GM12878 (cell line): ENCODE results near the gene RAD51B. TPM values are rescaled to one million over a fixed set of nuclear protein-coding genes. Genes with fewer than 3 reads are reported as not detected.

Experiments
- ATAC-seq: fragments of 200-7000 bp; cut with Tn5 transposase; 3 replicates; pipeline ENCODE4 v1.9.1; 2020; ENCODE audit warnings: mild to moderate bottlenecking, moderate library complexity
- BruUV-seq: library from RNA; stranded (reverse); fragments of 400-500 nt; replicated peaks from 2 replicates; lab custom pipeline; 2021; lab: Mats Ljungman, UMichigan
- CTCF ChIA-PET: fragments of 300-600 bp; sonication (Branson Sonifier 250); formaldehyde crosslinking; extraction: SDS; loops from one replicate; lab custom pipeline; 2021; ENCODE audit warnings: inconsistent platforms; lab: Yijun Ruan, JAX
- POLR2A ChIA-PET: fragments of 350-600 bp; formaldehyde crosslinking; extraction: SDS; loops from one replicate; lab custom pipeline; 2021; ENCODE audit warnings: inconsistent platforms; lab: Charles Lee
- RAD21 ChIA-PET: fragments of 300-600 bp; sonication (Branson Sonifier 250); formaldehyde crosslinking; loops from one replicate; lab custom pipeline; 2023; ENCODE audit warnings: antibody characterized with exemption; ENCODE audit not compliant: unreplicated experiment; lab: Charles Lee
- SMC1A ChIA-PET: fragments of 300-600 bp; sonication (Branson Sonifier 250); formaldehyde crosslinking; loops from one replicate; lab custom pipeline; 2023; ENCODE audit not compliant: unreplicated experiment, uncharacterized antibody; lab: Charles Lee
- DNase-seq: peaks from one replicate; pipeline ENCODE4 v3.0.0-alpha.2; 2011; ENCODE audit warnings: low read depth, low spot score
- FAIRE-seq: peaks from 3 replicates; lab custom pipeline; 2011; peaks lifted over from hg19 to GRCh38; lab: Jason Lieb, UNC
- H2AFZ ChIP-seq: 2 replicates; pipeline ENCODE4 v1.6.0; 2011; ENCODE audit warnings: low read depth, low read length, control low read depth; ENCODE audit not compliant: control insufficient read depth
- H3K27ac ChIP-seq: 2 replicates; pipeline ENCODE4 v1.5.1; 2011; ENCODE audit warnings: control low read depth; ENCODE audit not compliant: control insufficient read depth, insufficient read depth
- H3K27me3 ChIP-seq, 2 experiments: replicated peaks in 1 of 2; 2 replicates each; pipeline versions ENCODE4 v1.6.0 to v1.6.1; 2011; ENCODE audit warnings: low read length in 1 of 2; ENCODE audit not compliant: control insufficient read depth in 2 of 2, insufficient read depth in 2 of 2
- H3K36me3 ChIP-seq, 2 experiments: 2 replicates each; pipeline ENCODE4 v1.5.1; 2011; ENCODE audit warnings: low read length in 1 of 2; ENCODE audit not compliant: control insufficient read depth in 2 of 2, insufficient read depth in 2 of 2
- H3K4me1 ChIP-seq: 2 replicates; pipeline ENCODE4 v1.6.1; 2011; ENCODE audit warnings: mild to moderate bottlenecking, low read length, moderate library complexity, mixed read lengths; ENCODE audit not compliant: control insufficient read depth, insufficient read depth
- H3K4me2 ChIP-seq: 2 replicates; pipeline ENCODE4 v1.6.0; 2011; ENCODE audit warnings: control low read depth; ENCODE audit not compliant: control insufficient read depth, insufficient read depth
- H3K4me3 ChIP-seq: fragments of 200-600 bp; sonication (generic); 2 replicates; pipeline ENCODE4 v1.5.1; 2016
- H3K79me2 ChIP-seq: 2 replicates; pipeline ENCODE4 v1.6.0; 2011; ENCODE audit warnings: low read length; ENCODE audit not compliant: control insufficient read depth, insufficient read depth
- H3K9ac ChIP-seq: 2 replicates; pipeline ENCODE4 v1.8.0; 2011; ENCODE audit warnings: low read length, control low read depth, mixed read lengths; ENCODE audit not compliant: control insufficient read depth, insufficient read depth
- H3K9me3 ChIP-seq: replicated peaks from 3 replicates; pipeline ENCODE4 v1.5.1; 2011; ENCODE audit warnings: mild to moderate bottlenecking, low read length; ENCODE audit not compliant: control insufficient read depth, insufficient read depth
- H4K20me1 ChIP-seq: 2 replicates; pipeline ENCODE4 v1.6.0; 2011; ENCODE audit not compliant: control insufficient read depth, insufficient read depth
- BCLAF1 ChIP-seq: fragments of 450-650 bp; IDR thresholded peaks from 2 replicates; pipeline ENCODE4 v1.6.1; 2017; ENCODE audit warnings: antibody characterized with exemption, mild to moderate bottlenecking, moderate library complexity
- E2F4 ChIP-seq: IDR thresholded peaks from 2 replicates; pipeline ENCODE4 v1.6.1; 2012; ENCODE audit warnings: low read depth, low read length, improper control_type of control experiment
- ESRRA ChIP-seq: IDR thresholded peaks from 2 replicates; pipeline ENCODE4 v1.6.1; 2012; ENCODE audit warnings: mild to moderate bottlenecking, low read length, improper control_type of control experiment
- FOXM1 ChIP-seq: IDR thresholded peaks from 2 replicates; pipeline ENCODE4 v1.6.1; 2012; ENCODE audit warnings: low read depth, mild to moderate bottlenecking, inconsistent platforms, low read length, moderate library complexity
- IKZF2 ChIP-seq, 2 experiments: fragments of 450-650 bp; IDR thresholded peaks; 2 replicates each; pipeline ENCODE4 v1.6.1; 2017; ENCODE audit warnings: mild to moderate bottlenecking in 2 of 2, moderate library complexity in 2 of 2
- JUNB ChIP-seq: IDR thresholded peaks from 2 replicates; pipeline ENCODE4 v1.6.1; 2016; ENCODE audit warnings: antibody characterized with exemption, mild to moderate bottlenecking
- POLR2A ChIP-seq: IDR thresholded peaks from 2 replicates; pipeline ENCODE4 v1.6.1; 2011; ENCODE audit warnings: low read depth, mild to moderate bottlenecking, low read length
- RUNX3 ChIP-seq: IDR thresholded peaks from 2 replicates; pipeline ENCODE4 v1.6.1; 2012; ENCODE audit warnings: low read length, inconsistent platforms
- SMAD1 ChIP-seq: fragments of 450-650 bp; IDR thresholded peaks from 2 replicates; pipeline ENCODE4 v1.6.1; 2018; ENCODE audit warnings: mild to moderate bottlenecking, low read depth; ENCODE audit not compliant: partially characterized antibody
- SPI1 ChIP-seq: IDR thresholded peaks from 2 replicates; pipeline ENCODE4 v1.6.1; 2011; ENCODE audit warnings: low read depth, mild to moderate bottlenecking, low read length, moderate library complexity, borderline replicate concordance; ENCODE audit not compliant: insufficient read depth
- STAT3 ChIP-seq: IDR thresholded peaks from 2 replicates; pipeline ENCODE4 v1.6.1; 2011; ENCODE audit warnings: low read depth, low read length, improper control_type of control experiment
- TAF1 ChIP-seq: IDR thresholded peaks from 2 replicates; pipeline ENCODE4 v1.6.1; 2011; ENCODE audit warnings: mild to moderate bottlenecking, low read depth, low read length, borderline replicate concordance
- TCF7 ChIP-seq: IDR thresholded peaks from 2 replicates; pipeline ENCODE4 v1.6.1; 2014; ENCODE audit warnings: antibody characterized with exemption, borderline replicate concordance
- WRNIP1 ChIP-seq: IDR thresholded peaks from 2 replicates; pipeline ENCODE4 v1.6.1; 2011; ENCODE audit warnings: low read depth, low read length, improper control_type of control experiment, borderline replicate concordance
- ZBED1 ChIP-seq: IDR thresholded peaks from 2 replicates; pipeline ENCODE4 v1.6.1; 2016; ENCODE audit warnings: borderline replicate concordance
- ZNF274 ChIP-seq: IDR thresholded peaks from one replicate; pipeline ENCODE4 v1.8.0; 2011; ENCODE audit not compliant: insufficient read length, insufficient read depth
- ZNF687 ChIP-seq: fragments of 450-650 bp; IDR thresholded peaks from 2 replicates; pipeline ENCODE4 v1.6.1; 2017; ENCODE audit warnings: mild to moderate bottlenecking, moderate library complexity
- WGBS: methylation state at CpG from one replicate; pipeline ENCODE4 v1.1.6; 2016; ENCODE audit warnings: low lambda C conversion rate; ENCODE audit not compliant: insufficient replicate concordance, insufficient coverage; ENCODE audit errors: missing lambda C conversion rate; 5-methylcytosine and 5-hydroxymethylcytosine counted together
- in situ Hi-C: fragments of 300-500 bp; cut with MboI; formaldehyde crosslinking; loops from 9 replicates; pipeline ENCODE4 v1.14.3; 2018; ENCODE audit warnings: mixed read lengths
- intact Hi-C: fragments of 100-400 bp; cut with micrococcal nuclease; formaldehyde crosslinking; loops from one replicate; pipeline ENCODE4 v1.14.2; 2022; ENCODE audit not compliant: unreplicated experiment
- polyA plus RNA-seq, 11 experiments: library from polyadenylated mRNA; depleted of rRNA in 4 of 11; unstranded in 6 of 11; stranded (reverse) in 5 of 11; fragments of >200 nt; fragmentation: Nextera tagmentation in 4 of 11; fragmentation: Illumina TruSeq in 1 of 11; extraction: Ambion mirVana in 4 of 11; extraction: Trizol in 1 of 11; gene quantifications; 1 replicate in 1 of 11; 2 replicates in 10 of 11; pipeline versions ENCODE4 v1.2.1 to v1.2.3, GENCODE V29; 2011 to 2016; ENCODE audit warnings: inconsistent platforms in 2 of 11, missing spikeins in 2 of 11, low read depth in 1 of 11
- total RNA-seq, 4 experiments: library from RNA; depleted of rRNA in 3 of 4; stranded (reverse); fragments of >200 nt in 3 of 4; fragmentation: Illumina TruSeq in 1 of 4; extraction: Trizol in 1 of 4; gene quantifications; 2 replicates each; pipeline versions ENCODE4 v1.2.1 to v1.2.3, GENCODE V29; 2013 to 2021

RAD51B gene
- total and polyA plus RNA-seq, 10 of the 15 experiments (the other 5 are each of a cell fraction or from before 2014, with no cell fraction given), result 9.8 to 26.8 (median 21.3) TPM

- Histone ChIP-seq H4K20me1 (no peaks in the 10 kb centered on the region), H3K4me1 (peaks cover 75% of the 10 kb centered on the region), H3K27ac (peak overlapping the region; percentile 84), H3K4me3 (no peak overlapping the region), H3K9ac (peak overlapping the region; percentile 52), H3K9me3 (no peaks in the 10 kb centered on the region), H3K36me3 (no peaks in the 10 kb centered on the region), H2AFZ (peak overlapping the region; percentile 41; the same call in 1 of the 2 replicates), H3K4me2 (peak overlapping the region; percentile 44), H3K27me3 (no peaks in the 10 kb centered on the region), H3K79me2 (no peaks in the 10 kb centered on the region; the same call in 1 of the 2 replicates)
- ChIA-PET RAD21 (interaction anchor here (0.5 to 7.5 kb wide), 18 partner anchors 7 to 555 kb away, joined by 3 to 139 read pairs (median 6); no protein-coding TSS in a partner anchor), CTCF (interaction anchor here (0.7 to 12.2 kb wide), 8 partner anchors 9 to 141 kb away, joined by 3 to 158 read pairs (median 4); no protein-coding TSS in a partner anchor), POLR2A (interaction anchor here (0.7 to 1.8 kb wide), 13 partner anchors 9 to 523 kb away, joined by 3 to 8 read pairs (median 4); no protein-coding TSS in a partner anchor), SMC1A (interaction anchor here (0.6 to 10.4 kb wide), 22 partner anchors 7 to 560 kb away, joined by 3 to 237 read pairs (median 4); no protein-coding TSS in a partner anchor)
- no TSS peak for BruUV-seq
- intact Hi-C loops, result loop anchor here (5.0 kb wide), 3 partner anchors 40 to 475 kb away; no protein-coding TSS in a partner anchor
- DNase-seq, result peak; percentile 70
- FAIRE-seq, result peak; percentile 38
- in situ Hi-C loops, result no loop called here
- peak; percentile 28 for ATAC-seq
- WGBS, result 41% methylated on average over 7 of the region's 7 CpGs
- TF ChIP-seq STAT3 (0 out of 2 replicates have a peak, but pooled peaks have one; percentile 31), ZNF687 (peak; percentile 17; the same call in 1 of the 2 replicates), SMAD1 (no peak), RUNX3 (peak; percentile 94), ZBED1 (peak; percentile 31; the same call in 1 of the 2 replicates), IKZF2 (IDR thresholded peaks at IDR 0.05) (peak; percentile 60 to 67; a peak in 2 of 4 replicates), TCF7 (0 out of 2 replicates have a peak, but pooled peaks have one; percentile 25), ZNF274 (no peak), POLR2A (no peak), E2F4 (no peak), FOXM1 (peak; percentile 89; the same call in 1 of the 2 replicates), BCLAF1 (no peak), WRNIP1 (no peak), SPI1 (peak; percentile 68), TAF1 (peak; percentile 25; the same call in 1 of the 2 replicates), JUNB (peak; percentile 69), ESRRA (no peak)
Measured at GRCh38 chr14:68266998-68267397, 447.4 kb downstream of the RAD51B start.
